Measurements from ENCODE around the gene PRXL2B. TPM values are rescaled to one million over a fixed set of nuclear protein-coding genes. Genes with fewer than 3 reads are reported as not detected.
"Not testable (repeated sequence)": the region's sequence is repeated elsewhere in the genome, so short reads cannot be mapped to it uniquely, and the experiment has no call there.

Gene PRXL2B
- total RNA-seq, 1 experiment from 2014 or later, result 32.2 TPM

DNA sequence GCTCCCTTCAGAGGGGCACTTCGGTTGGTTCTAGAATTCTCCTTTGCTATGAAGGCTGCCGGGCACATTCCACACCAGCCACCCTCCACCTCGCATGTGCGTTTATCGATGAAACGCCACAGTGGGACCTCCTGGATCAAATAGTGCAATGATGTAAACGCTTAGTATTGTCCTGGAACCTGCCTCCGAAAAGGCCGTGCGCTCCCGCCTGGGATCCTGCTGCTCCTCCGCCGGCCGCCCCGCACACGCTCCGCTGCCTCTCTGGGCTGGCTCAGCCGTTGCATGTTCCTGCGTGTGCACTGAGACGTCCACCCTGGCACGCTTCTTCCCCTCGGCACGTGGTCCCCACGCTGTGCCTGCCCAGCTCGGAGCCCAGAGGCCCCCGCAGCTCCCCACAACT is 34.4 kb upstream of the PRXL2B start (continued):
- TF ChIP-seq YY1 (IDR thresholded peaks at IDR 0.05; ENCODE audit: extremely low read depth, insufficient replicate concordance, low read depth, low read length) (no peak), RAD21 (IDR thresholded peaks at IDR 0.05; ENCODE audit: low read depth) (no peak)
- TF ChIP-seq, protein P1, sequence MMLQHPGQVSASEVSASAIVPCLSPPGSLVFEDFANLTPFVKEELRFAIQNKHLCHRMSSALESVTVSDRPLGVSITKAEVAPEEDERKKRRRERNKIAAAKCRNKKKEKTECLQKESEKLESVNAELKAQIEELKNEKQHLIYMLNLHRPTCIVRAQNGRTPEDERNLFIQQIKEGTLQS (IDR thresholded peaks at IDR 0.05), result no peak

DNA sequence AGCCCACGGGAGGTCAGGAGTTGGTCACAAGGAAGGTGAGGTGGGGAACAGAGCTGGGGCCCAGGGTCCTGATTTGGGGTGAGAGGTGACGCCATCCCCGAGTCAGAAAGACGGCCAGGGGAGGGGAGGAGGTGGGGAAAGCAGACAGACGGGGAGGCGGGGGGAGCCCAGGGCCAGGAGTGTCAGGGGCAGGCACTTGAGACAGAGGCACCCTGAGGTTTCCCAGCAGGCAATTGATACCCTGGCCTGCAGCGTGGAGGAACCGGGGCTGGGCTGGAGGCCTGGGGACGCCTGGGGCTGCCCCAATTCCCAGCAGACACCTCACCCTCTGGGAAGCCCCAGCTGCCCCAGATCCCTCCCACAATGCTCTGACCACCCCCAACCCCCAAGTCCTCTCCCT is 33.5 kb upstream of the PRXL2B start:
- H3K4me3 ChIP-seq (replicated peaks in 1 of 2; ENCODE audit: low read depth in 1 of 2, low read length in 2 of 2); H3K9me3 ChIP-seq (ENCODE audit: control insufficient read depth in 1 of 2, insufficient read depth in 1 of 2, low read depth in 1 of 2, low read length in 2 of 2); ATAC-seq; CTCF ChIA-PET; H3K9me2 ChIP-seq (ENCODE audit: insufficient read depth); DNase-seq (ENCODE audit: low read depth, low spot score); H3K27me3 ChIP-seq (ENCODE audit: insufficient read depth, low read length); H4K20me1 ChIP-seq (ENCODE audit: insufficient read depth); BruUV-seq (replicated peaks); H3K36me3 ChIP-seq (ENCODE audit: control insufficient read depth in 1 of 2, insufficient read depth in 2 of 2, low read length in 2 of 2); H3K79me2 ChIP-seq (ENCODE audit: insufficient read depth, low read length); H2AFZ ChIP-seq (ENCODE audit: low read depth, low read length, poor library complexity, severe bottlenecking); H3K27ac ChIP-seq (ENCODE audit: low read depth, low read length); H3K4me2 ChIP-seq (ENCODE audit: low read length); H3K9ac ChIP-seq (ENCODE audit: low read length); RAD21 ChIA-PET (ENCODE audit: low non-redundant PET in 1 of 2, low total read pairs in 2 of 2, uncharacterized antibody in 2 of 2, unreplicated experiment in 2 of 2); intact Hi-C loops (cut with micrococcal nuclease); POLR2A ChIA-PET: not testable (repeated sequence)
- peaks cover 12% of the 10 kb centered on the region in 2 experiments for H3K4me1 ChIP-seq (ENCODE audit: control insufficient read depth in 1 of 2, insufficient read depth in 2 of 2, low read length in 2 of 2)

DNA sequence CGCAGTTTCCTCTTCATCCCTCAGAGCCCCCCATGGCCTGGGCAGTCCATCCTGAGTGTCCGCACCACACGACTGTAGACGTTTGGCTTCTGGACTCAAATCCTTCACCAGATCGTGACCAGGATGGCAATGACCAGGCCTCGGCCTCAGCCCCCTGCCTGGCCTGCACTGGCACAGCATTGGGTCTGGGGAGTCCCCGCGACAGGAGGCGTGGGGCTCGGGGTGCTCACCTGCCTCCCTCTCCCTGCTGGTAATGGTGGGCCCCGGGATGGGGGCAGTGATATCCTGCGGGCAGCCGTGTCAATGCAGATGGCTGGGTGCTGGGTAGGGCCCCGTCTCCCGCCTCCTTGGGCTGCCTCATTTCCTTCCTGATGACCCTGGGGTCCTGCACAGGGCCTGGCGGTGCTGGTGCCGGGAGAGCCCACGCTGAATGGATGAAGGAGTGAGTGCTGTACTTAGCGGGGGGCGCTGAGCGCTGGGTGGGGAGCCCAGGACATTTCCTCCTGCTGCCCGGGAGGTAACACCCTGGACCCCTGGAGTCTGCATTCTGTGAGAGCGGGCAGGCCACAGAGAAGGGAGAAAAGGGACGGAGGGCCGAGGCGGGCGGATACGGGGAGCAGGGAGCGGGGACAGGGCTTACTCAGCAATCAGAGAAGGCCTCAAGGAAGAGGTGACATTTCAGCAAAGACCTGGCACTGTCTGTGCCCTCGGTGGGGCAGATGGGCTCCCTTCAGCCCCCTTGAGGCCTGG is 32.5 kb upstream of the PRXL2B start:
- intact Hi-C loops (cut with micrococcal nuclease), result no loop called here
- no peak for DNase-seq (ENCODE audit: low read depth, low spot score)
- ChIA-PET RAD21 (ENCODE audit: low non-redundant PET in 1 of 2, low total read pairs in 2 of 2, uncharacterized antibody in 2 of 2, unreplicated experiment in 2 of 2) (no interaction called here), CTCF (no interaction called here), POLR2A (no interaction called here)
- no TSS peak for BruUV-seq (replicated peaks)
- no peaks in the 10 kb centered on the region for H3K27me3 ChIP-seq (ENCODE audit: insufficient read depth, low read length)
- peaks cover 3% of the 10 kb centered on the region in 2 experiments for H3K4me1 ChIP-seq (ENCODE audit: control insufficient read depth in 1 of 2, insufficient read depth in 2 of 2, low read length in 2 of 2)
- H3K9ac ChIP-seq (ENCODE audit: low read length), result no peak overlapping the region
- no peaks in the 10 kb centered on the region for H3K36me3 ChIP-seq (ENCODE audit: control insufficient read depth in 1 of 2, insufficient read depth in 2 of 2, low read length in 2 of 2)
- ATAC-seq, result no peak
- H3K4me3 ChIP-seq (replicated peaks in 1 of 2; ENCODE audit: low read depth in 1 of 2, low read length in 2 of 2), result no peak overlapping the region
- no peaks in the 10 kb centered on the region for H3K79me2 ChIP-seq (ENCODE audit: insufficient read depth, low read length)
- no peaks in the 10 kb centered on the region for H3K9me2 ChIP-seq (ENCODE audit: insufficient read depth)
- H4K20me1 ChIP-seq (ENCODE audit: insufficient read depth), result no peaks in the 10 kb centered on the region
- no peak overlapping the region for H3K27ac ChIP-seq (ENCODE audit: low read depth, low read length)
- no peak for TF ChIP-seq SP1 (IDR thresholded peaks at IDR 0.05; ENCODE audit: low read depth)
- no peaks in the 10 kb centered on the region for H3K9me3 ChIP-seq (ENCODE audit: control insufficient read depth in 1 of 2, insufficient read depth in 1 of 2, low read depth in 1 of 2, low read length in 2 of 2)
- H3K4me2 ChIP-seq (ENCODE audit: low read length), result no peak overlapping the region
- no peak overlapping the region for H2AFZ ChIP-seq (ENCODE audit: low read depth, low read length, poor library complexity, severe bottlenecking)

Measured in HCT116 (cell line).